Prostate gland (tissue), 2 donors: ENCODE measurements around the gene CDH22. TPM values are rescaled to one million over a fixed set of nuclear protein-coding genes. Genes with fewer than 3 reads are reported as not detected.

Experiments
- DNase-seq: peaks from one replicate; pipeline ENCODE4 v3.0.0-alpha.2; 2019; ENCODE audit warnings: low spot score
- H3K27ac ChIP-seq, 2 donors: fragments of 200-600 bp; sonication (generic); 2 replicates each; pipeline ENCODE4 v1.5.1; 2017 to 2019
- H3K27me3 ChIP-seq: fragments of 200-600 bp; sonication (generic); replicated peaks from 2 replicates; pipeline ENCODE4 v1.5.1; 2019; ENCODE audit not compliant: insufficient read depth
- H3K36me3 ChIP-seq, 2 donors: fragments of 200-600 bp; sonication (generic); 1 replicate in 1 of 2; 2 replicates in 1 of 2; pipeline versions ENCODE4 v1.5.1 to v1.8.1; 2017 to 2019
- H3K4me1 ChIP-seq: fragments of 200-600 bp; sonication (generic); replicated peaks from 2 replicates; pipeline ENCODE4 v1.5.1; 2019
- H3K4me3 ChIP-seq, 2 donors: fragments of 200-600 bp; sonication (generic); 2 replicates each; pipeline ENCODE4 v1.5.1; 2017 to 2019
- H3K9me3 ChIP-seq: fragments of 200-600 bp; sonication (generic); 2 replicates; pipeline ENCODE4 v1.5.1; 2017
- POLR2A ChIP-seq: fragments of 450-650 bp; IDR thresholded peaks from one replicate; pipeline ENCODE4 v1.6.1; 2016; ENCODE audit warnings: antibody characterized with exemption, mild to moderate bottlenecking
- POLR2AphosphoS5 ChIP-seq: sonication (generic); formaldehyde crosslinking; IDR thresholded peaks from one replicate; pipeline ENCODE4 v1.6.1; 2017; ENCODE audit warnings: antibody characterized with exemption
- WGBS: methylation state at CpG from one replicate; pipeline ENCODE4 v1.1.5; 2018; 5-methylcytosine and 5-hydroxymethylcytosine counted together
- intact Hi-C: fragments of 100-400 bp; cut with DNase I; formaldehyde crosslinking; loops from one replicate; pipeline ENCODE4 v1.14.2; 2022
- total RNA-seq, 2 donors: library from RNA; depleted of rRNA; stranded (reverse); fragments of >200 nt; gene quantifications; one replicate each; pipeline ENCODE4 v1.1.0, GENCODE V29; 2016
- TF ChIP-seq, protein P1 (sequence below), 4 experiments: fragments of 200-600 bp in 2 of 4; fragments of 450-650 bp in 2 of 4; sonication (generic) in 2 of 4; IDR thresholded peaks; 1 replicate in 3 of 4; 2 replicates in 1 of 4; pipeline ENCODE4 v1.5.1; 2016 to 2019; ENCODE audit warnings: antibody characterized with exemption in 4 of 4, mild to moderate bottlenecking in 2 of 4, moderate library complexity in 2 of 4

CDH22 gene
- total RNA-seq, 2 donors from 2014 or later: 1.9 to 3.3 TPM

DNA sequence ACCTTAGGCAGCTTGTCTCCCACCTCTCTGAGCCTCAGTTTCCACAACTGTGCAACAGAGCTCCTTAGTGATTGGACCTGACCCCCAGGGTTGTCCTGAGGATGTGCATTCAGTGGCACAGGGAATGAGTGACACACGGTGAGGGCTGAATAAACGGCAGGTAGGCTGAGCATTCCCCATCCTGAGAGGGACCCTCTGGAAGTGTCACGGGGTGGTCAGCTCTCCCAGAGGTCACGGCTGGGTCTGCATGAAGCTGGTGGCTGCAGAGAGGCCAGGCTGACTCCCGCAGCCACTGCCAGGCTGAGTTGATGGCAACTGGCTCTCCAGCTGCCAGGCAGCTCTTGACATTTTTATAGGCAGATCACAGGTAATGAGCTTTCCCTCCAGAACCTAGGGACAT is 147.6 kb downstream of the CDH22 start:
- H3K36me3 ChIP-seq: no peaks in the 10 kb centered on the region
- intact Hi-C loops: no loop called here
- no peaks in the 10 kb centered on the region for H3K9me3 ChIP-seq
- H3K27me3 ChIP-seq: no peaks in the 10 kb centered on the region
- H3K4me3 ChIP-seq: no peak overlapping the region
- H3K27ac ChIP-seq: no peak overlapping the region
- DNase-seq: no peak
- no peaks in the 10 kb centered on the region for H3K4me1 ChIP-seq
- WGBS: 60% methylated on average over 5 of the region's 5 CpGs
- TF ChIP-seq, protein P1, sequence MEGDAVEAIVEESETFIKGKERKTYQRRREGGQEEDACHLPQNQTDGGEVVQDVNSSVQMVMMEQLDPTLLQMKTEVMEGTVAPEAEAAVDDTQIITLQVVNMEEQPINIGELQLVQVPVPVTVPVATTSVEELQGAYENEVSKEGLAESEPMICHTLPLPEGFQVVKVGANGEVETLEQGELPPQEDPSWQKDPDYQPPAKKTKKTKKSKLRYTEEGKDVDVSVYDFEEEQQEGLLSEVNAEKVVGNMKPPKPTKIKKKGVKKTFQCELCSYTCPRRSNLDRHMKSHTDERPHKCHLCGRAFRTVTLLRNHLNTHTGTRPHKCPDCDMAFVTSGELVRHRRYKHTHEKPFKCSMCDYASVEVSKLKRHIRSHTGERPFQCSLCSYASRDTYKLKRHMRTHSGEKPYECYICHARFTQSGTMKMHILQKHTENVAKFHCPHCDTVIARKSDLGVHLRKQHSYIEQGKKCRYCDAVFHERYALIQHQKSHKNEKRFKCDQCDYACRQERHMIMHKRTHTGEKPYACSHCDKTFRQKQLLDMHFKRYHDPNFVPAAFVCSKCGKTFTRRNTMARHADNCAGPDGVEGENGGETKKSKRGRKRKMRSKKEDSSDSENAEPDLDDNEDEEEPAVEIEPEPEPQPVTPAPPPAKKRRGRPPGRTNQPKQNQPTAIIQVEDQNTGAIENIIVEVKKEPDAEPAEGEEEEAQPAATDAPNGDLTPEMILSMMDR (IDR thresholded peaks at IDR 0.05): no peak
- TF ChIP-seq POLR2AphosphoS5: no peak
- no peak for TF ChIP-seq POLR2A

DNA sequence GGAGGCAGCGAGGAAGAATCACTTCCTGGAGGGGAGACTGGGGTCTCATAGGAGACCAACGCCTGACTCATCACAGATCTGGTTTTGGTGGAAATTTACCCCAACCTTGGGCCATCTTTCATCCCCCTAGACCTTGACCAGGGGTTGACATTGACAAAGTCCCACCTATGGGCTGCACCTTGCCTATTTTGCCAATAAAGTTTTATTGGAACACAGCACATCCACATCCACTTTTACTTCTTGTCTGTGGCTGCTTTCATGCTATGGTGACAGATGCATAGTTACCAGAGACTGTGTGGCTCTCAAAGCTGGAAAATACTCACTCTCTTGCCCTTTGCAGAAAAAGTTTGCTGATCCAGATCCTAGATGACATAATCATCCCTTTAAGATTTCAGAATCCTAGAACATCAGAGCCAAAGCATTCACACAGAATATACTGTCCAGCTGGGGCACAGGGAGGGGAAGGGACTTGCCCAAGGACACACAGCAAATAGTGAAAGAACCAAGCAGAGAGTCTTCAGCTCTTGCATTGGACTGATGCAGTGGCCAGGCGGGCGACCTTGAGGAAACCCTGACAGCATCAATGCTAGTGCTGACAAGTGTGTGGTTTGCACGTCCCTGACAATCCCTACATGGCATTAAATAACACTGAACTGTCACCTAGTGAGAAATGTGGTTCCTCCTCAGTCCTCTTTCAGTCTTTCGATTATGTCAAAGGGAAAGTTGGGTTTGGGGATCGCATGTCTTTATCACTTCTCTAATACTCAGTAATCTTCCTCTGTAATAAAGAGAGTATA is 149.0 kb downstream of the CDH22 start:
- no peaks in the 10 kb centered on the region for H3K27me3 ChIP-seq
- WGBS: 86% methylated on average over 7 of the region's 7 CpGs
- H3K9me3 ChIP-seq: no peaks in the 10 kb centered on the region
- no peaks in the 10 kb centered on the region for H3K4me1 ChIP-seq
- H3K36me3 ChIP-seq: no peaks in the 10 kb centered on the region
- no peak overlapping the region for H3K4me3 ChIP-seq
- DNase-seq: no peak
- intact Hi-C loops: no loop called here
- TF ChIP-seq, protein P1 (IDR thresholded peaks at IDR 0.05): no peak
- TF ChIP-seq POLR2A (no peak), POLR2AphosphoS5 (no peak)
- H3K27ac ChIP-seq: no peak overlapping the region

DNA sequence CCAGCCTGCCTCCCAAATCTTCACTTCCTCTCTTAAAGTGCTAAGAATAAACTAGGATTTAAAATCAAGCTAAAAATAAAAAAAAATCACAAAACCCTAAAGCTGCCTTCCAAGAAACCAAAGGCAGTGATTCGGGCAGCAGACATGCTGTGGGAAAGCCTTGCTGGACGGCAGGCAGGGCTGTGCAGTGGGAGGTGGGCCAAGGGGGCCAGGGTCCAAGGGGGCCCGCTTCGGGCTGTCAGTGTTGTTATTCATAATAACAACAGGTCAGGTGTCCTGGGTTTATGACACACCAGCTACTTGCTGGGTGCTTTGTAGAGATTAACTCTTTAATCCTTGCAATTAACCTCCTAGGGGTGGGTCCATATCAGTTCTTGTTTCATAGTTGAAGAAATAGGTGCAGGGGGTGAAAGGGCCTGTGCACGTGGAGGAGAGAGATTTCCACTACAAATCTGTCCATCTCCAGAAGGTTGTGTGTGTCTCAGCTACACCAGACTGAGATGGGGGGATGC is 149.8 kb downstream of the CDH22 start:
- no peaks in the 10 kb centered on the region for H3K4me1 ChIP-seq
- H3K4me3 ChIP-seq: no peak overlapping the region
- 35% methylated on average over 5 of the region's 5 CpGs for WGBS
- TF ChIP-seq POLR2AphosphoS5: no peak
- no peak for TF ChIP-seq POLR2A
- TF ChIP-seq, protein P1 (IDR thresholded peaks at IDR 0.05): no peak
- H3K27ac ChIP-seq: no peak overlapping the region
- H3K9me3 ChIP-seq: no peaks in the 10 kb centered on the region
- no peaks in the 10 kb centered on the region for H3K36me3 ChIP-seq
- DNase-seq: no peak
- intact Hi-C loops: no loop called here
- H3K27me3 ChIP-seq: no peaks in the 10 kb centered on the region

DNA sequence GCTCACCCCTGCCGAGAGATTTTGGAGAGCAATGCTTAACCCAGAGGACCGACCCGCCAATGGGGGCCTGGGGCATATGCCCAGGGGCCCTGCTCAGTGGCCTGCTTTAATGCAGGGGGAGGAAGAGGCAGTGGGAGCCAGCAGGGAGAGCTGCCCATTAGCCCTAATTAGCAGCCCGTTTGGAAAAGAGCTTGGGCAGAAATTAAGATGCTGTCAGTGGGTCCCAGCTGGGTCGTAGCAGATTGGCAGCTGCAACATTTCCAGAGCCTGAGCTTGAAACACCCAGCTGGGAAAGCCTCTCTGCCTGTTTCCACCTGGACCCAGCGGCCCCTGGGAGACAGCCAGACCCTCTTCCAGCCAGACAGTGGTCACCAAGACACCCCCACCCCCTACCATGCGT is 150.7 kb downstream of the CDH22 start:
- intact Hi-C loops: no loop called here
- H3K4me3 ChIP-seq: no peak overlapping the region
- H3K27ac ChIP-seq: no peak overlapping the region
- H3K4me1 ChIP-seq: no peaks in the 10 kb centered on the region
- 54% methylated on average over 7 of the region's 7 CpGs for WGBS
- TF ChIP-seq POLR2AphosphoS5: no peak
- TF ChIP-seq, protein P1 (IDR thresholded peaks at IDR 0.05): no peak
- TF ChIP-seq POLR2A: no peak
- no peaks in the 10 kb centered on the region for H3K27me3 ChIP-seq
- no peak for DNase-seq
- H3K9me3 ChIP-seq: no peaks in the 10 kb centered on the region
- no peaks in the 10 kb centered on the region for H3K36me3 ChIP-seq

DNA sequence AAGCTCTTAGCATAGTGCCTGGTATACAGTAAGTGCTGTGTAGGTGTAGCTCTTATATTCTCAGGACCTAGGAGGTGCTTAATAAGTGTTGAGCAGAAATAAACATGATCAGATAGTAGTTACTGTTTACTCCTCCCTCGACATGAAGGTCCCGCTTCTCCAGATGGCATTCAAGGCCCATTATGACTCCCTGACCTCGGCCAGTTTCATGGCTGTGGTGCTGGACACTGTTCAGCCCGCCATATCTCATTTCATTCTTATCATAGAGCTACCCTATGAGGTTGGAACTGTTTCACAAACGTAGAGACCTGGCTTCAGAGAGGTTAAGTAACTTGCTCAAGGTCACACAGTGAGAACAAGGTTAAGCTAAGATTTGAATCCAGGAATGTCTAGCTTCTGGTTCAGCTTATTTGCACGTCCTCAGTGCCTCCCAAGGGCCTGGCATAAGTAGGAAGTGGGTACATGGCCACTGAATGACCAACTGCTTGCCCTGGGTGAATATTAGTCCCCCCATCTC is 151.2 kb downstream of the CDH22 start:
- intact Hi-C loops: no loop called here
- no peak for DNase-seq
- 78% methylated on average over 6 of the region's 6 CpGs for WGBS
- Histone ChIP-seq H3K4me3 (no peak overlapping the region), H3K4me1 (no peaks in the 10 kb centered on the region), H3K27ac (no peak overlapping the region), H3K36me3 (no peaks in the 10 kb centered on the region), H3K9me3 (no peaks in the 10 kb centered on the region), H3K27me3 (no peaks in the 10 kb centered on the region)
- TF ChIP-seq POLR2A: no peak
- no peak for TF ChIP-seq POLR2AphosphoS5
- TF ChIP-seq, protein P1 (IDR thresholded peaks at IDR 0.05): no peak
